ENCODE measurements around the gene SH3GL3.

Gene SH3GL3

GRCh38 chr15:83476708-83477107 lies 29.6 kb downstream of the SH3GL3 start:
- no peak overlapping the region for H3K4me3 Mint-ChIP-seq
- H3K36me3 Mint-ChIP-seq (ENCODE audit: low read depth) = no peaks in the 10 kb centered on the region
- H3K27me3 Mint-ChIP-seq = peaks cover 11% of the 10 kb centered on the region
- no peak overlapping the region for H3K27ac Mint-ChIP-seq
- no peaks in the 10 kb centered on the region for H3K4me1 Mint-ChIP-seq (ENCODE audit: low read depth)
- H3K9me3 Mint-ChIP-seq = peaks cover 4% of the 10 kb centered on the region

DNA sequence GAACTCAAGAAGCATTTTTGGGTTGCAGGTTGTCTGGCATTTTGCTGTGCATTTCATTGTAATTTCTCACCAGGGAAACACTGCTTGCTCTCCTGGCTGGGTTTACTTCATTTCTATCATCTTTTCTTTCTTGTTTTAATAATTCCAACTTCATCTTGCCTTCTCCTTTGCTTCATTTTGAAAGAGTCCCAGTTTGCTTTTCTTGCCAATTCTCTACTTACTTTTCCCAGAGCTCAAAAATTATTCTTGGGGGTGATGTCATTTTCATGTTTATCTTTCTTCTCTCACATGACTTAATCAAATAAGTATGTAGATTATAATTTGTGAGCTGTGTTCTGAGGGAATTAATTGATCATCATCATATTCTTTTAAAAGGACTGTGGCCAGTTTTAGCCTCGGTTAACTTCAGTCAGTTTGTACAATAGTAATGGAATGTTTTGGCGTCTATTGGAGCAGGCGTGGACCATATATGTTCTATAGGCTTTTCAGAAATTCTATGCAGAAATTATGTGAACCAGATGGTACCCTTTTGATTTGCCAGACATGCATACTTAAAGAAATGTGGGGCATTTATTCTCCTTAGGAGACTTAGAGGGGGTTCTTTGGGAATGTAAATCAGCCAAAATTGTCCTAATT lies 30.1 kb downstream of the SH3GL3 start:
- peaks cover 4% of the 10 kb centered on the region for H3K9me3 Mint-ChIP-seq
- no peak overlapping the region for H3K4me3 Mint-ChIP-seq
- peaks cover 8% of the 10 kb centered on the region for H3K27me3 Mint-ChIP-seq
- no peak overlapping the region for H3K27ac Mint-ChIP-seq
- no peaks in the 10 kb centered on the region for H3K4me1 Mint-ChIP-seq (ENCODE audit: low read depth)
- H3K36me3 Mint-ChIP-seq (ENCODE audit: low read depth) = no peaks in the 10 kb centered on the region

DNA sequence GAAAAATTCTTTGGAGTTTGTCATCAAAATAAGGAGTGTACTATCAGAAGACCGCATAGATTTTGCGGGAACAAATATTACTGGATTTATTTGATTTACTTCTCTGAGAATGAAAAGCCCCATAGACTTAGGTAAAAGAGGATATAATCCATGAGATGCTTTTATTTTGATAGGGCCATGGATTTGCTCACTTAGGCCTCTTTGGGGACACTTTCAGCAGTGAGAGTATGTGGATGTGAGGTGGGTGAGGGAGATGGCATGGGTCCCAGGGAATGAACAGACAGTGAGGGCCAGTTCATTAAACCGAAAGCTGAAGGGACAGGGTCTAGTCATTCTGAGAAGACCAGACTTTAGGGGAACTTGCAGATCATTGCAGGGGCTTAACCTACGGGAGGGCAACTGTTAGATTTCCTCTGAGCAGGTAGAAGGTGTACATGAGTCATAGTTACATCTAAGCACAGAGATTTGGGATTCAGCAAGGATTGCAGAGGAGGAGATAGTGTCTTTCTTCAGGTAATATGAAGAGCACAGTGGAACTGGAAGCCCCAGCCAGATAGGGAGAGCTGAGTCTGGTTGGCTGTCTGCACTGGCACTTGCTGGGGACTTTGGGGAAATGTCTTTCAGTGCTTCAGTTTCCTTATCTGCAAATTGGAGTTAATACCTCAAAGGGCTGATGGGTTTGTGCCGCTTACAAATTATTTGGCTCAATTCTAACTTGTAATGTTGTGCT lies 30.8 kb downstream of the SH3GL3 start:
- no peak overlapping the region for H3K4me3 Mint-ChIP-seq
- no peaks in the 10 kb centered on the region for H3K4me1 Mint-ChIP-seq (ENCODE audit: low read depth)
- no peak overlapping the region for H3K27ac Mint-ChIP-seq
- no peaks in the 10 kb centered on the region for H3K9me3 Mint-ChIP-seq
- H3K36me3 Mint-ChIP-seq (ENCODE audit: low read depth) = no peaks in the 10 kb centered on the region
- H3K27me3 Mint-ChIP-seq = peaks cover 4% of the 10 kb centered on the region

- peaks cover 6% of the 10 kb centered on the region for H3K9me3 Mint-ChIP-seq
- no peaks in the 10 kb centered on the region for H3K36me3 Mint-ChIP-seq (ENCODE audit: low read depth)
- H3K27ac Mint-ChIP-seq = no peak overlapping the region
- H3K27me3 Mint-ChIP-seq = no peaks in the 10 kb centered on the region
- no peak overlapping the region for H3K4me3 Mint-ChIP-seq
- no peaks in the 10 kb centered on the region for H3K4me1 Mint-ChIP-seq (ENCODE audit: low read depth)
Observed at GRCh38 chr15:83483612-83484011, 36.5 kb downstream of the SH3GL3 start.

DNA sequence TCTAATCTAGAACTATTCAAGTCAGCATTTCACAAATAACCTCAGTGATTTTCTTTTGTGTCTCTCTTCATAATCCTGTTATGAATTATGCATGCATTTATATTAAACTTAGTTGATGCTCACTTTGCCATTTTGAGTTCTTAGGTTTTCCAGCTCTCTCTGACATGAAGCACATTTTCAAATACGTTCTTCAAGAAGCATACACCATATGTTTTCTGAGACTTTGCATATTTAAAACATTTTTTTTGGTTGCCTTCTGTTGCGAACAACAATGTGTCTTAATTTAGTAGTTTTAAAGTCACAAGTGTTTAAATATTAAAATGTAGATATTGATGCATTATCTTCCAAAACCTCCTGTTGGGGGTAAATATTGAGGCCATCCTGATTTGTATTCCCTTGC lies 37.5 kb downstream of the SH3GL3 start:
- H3K27me3 Mint-ChIP-seq = no peaks in the 10 kb centered on the region
- H3K36me3 Mint-ChIP-seq (ENCODE audit: low read depth) = no peaks in the 10 kb centered on the region
- H3K4me3 Mint-ChIP-seq = no peak overlapping the region
- H3K4me1 Mint-ChIP-seq (ENCODE audit: low read depth) = no peaks in the 10 kb centered on the region
- peaks cover 6% of the 10 kb centered on the region for H3K9me3 Mint-ChIP-seq
- H3K27ac Mint-ChIP-seq = no peak overlapping the region

DNA sequence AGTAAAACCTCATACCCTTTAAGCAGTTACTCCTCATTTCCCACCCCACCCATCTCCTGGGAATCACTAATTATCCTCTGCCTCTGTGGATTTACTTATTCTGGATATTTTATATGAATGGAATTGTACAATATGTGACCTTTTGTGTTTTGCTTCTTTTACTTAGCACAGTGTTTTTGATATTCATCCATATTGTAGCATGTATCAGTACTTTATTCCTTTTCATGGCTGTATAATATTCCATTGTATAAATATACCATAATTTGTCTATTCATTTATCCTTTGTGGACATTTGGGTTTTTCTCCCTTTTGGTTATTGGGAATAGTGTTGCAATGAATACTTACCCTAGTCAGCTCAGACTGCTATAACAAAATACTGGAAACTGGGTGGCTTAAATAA lies 39.2 kb downstream of the SH3GL3 start:
- Mint-ChIP-seq H3K4me1 (ENCODE audit: low read depth) (no peaks in the 10 kb centered on the region), H3K27me3 (no peaks in the 10 kb centered on the region), H3K9me3 (peaks cover 6% of the 10 kb centered on the region), H3K36me3 (ENCODE audit: low read depth) (no peaks in the 10 kb centered on the region), H3K4me3 (no peak overlapping the region), H3K27ac (no peak overlapping the region)

- no peaks in the 10 kb centered on the region for H3K36me3 Mint-ChIP-seq (ENCODE audit: low read depth)
- H3K9me3 Mint-ChIP-seq = peaks cover 6% of the 10 kb centered on the region
- no peaks in the 10 kb centered on the region for H3K27me3 Mint-ChIP-seq
- no peak overlapping the region for H3K27ac Mint-ChIP-seq
- H3K4me3 Mint-ChIP-seq = no peak overlapping the region
- no peaks in the 10 kb centered on the region for H3K4me1 Mint-ChIP-seq (ENCODE audit: low read depth)
Observed at GRCh38 chr15:83487519-83487918, 40.4 kb downstream of the SH3GL3 start.

GRCh38 chr15:83489690-83490089 lies 42.5 kb downstream of the SH3GL3 start:
- Mint-ChIP-seq H3K4me1 (ENCODE audit: low read depth) (no peaks in the 10 kb centered on the region), H3K9me3 (peaks cover 6% of the 10 kb centered on the region), H3K4me3 (no peak overlapping the region), H3K36me3 (ENCODE audit: low read depth) (no peaks in the 10 kb centered on the region), H3K27ac (no peak overlapping the region), H3K27me3 (no peaks in the 10 kb centered on the region)

DNA sequence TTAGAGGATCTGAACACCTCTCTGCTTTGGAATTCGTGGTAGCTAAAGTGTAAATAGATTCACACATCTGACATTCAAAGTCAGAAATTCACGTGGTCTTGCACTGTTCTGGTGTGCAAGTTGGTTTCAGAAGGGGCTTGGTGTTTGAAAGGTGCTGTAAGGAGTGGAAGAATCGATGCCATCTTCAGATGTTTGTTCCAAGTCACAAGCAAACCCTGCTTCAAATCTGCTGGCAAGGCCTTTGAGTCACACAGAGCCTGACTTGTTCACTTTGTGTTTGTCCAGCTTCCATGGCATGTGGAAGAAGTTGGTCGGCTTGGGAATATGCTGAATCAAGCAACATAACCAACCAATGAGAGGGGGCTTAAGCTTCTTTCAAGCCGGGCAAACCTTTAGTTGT lies 44.3 kb downstream of the SH3GL3 start:
- Mint-ChIP-seq H3K27ac (no peak overlapping the region), H3K4me3 (no peak overlapping the region), H3K9me3 (peaks cover 6% of the 10 kb centered on the region), H3K36me3 (ENCODE audit: low read depth) (no peaks in the 10 kb centered on the region), H3K27me3 (no peaks in the 10 kb centered on the region), H3K4me1 (ENCODE audit: low read depth) (no peaks in the 10 kb centered on the region)

DNA sequence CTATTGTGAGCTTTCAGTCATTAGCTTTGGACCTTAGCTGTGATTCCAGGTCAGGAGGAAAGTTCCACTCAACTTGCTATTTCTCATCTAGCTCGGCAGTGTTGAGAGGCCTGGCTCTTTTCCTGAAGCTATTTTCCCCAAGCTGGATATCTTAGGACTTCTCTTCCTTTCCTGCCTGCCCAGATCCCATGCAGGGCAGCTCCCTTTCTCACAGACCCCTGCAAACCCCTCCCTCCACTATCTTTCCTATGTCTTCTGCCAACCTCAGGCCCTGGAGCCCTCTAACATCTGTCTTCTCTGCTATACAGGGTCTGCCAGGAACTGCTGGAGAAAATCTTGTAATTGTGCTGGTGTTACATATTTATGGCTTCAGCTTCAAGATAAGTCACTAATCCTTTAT lies 49.6 kb downstream of the SH3GL3 start:
- H3K4me3 Mint-ChIP-seq = no peak overlapping the region
- H3K27ac Mint-ChIP-seq = no peak overlapping the region
- no peaks in the 10 kb centered on the region for H3K27me3 Mint-ChIP-seq
- peaks cover 18% of the 10 kb centered on the region for H3K9me3 Mint-ChIP-seq
- no peaks in the 10 kb centered on the region for H3K4me1 Mint-ChIP-seq (ENCODE audit: low read depth)
- H3K36me3 Mint-ChIP-seq (ENCODE audit: low read depth) = no peaks in the 10 kb centered on the region

GRCh38 chr15:83498374-83498773 lies 51.2 kb downstream of the SH3GL3 start:
- Mint-ChIP-seq H3K4me3 (no peak overlapping the region), H3K4me1 (ENCODE audit: low read depth) (no peaks in the 10 kb centered on the region), H3K36me3 (ENCODE audit: low read depth) (no peaks in the 10 kb centered on the region), H3K27ac (no peak overlapping the region), H3K27me3 (no peaks in the 10 kb centered on the region), H3K9me3 (peaks cover 18% of the 10 kb centered on the region)

GRCh38 chr15:83498801-83499200 lies 51.7 kb downstream of the SH3GL3 start:
- Mint-ChIP-seq H3K36me3 (ENCODE audit: low read depth) (no peaks in the 10 kb centered on the region), H3K9me3 (peaks cover 18% of the 10 kb centered on the region), H3K4me3 (no peak overlapping the region), H3K27ac (no peak overlapping the region), H3K4me1 (ENCODE audit: low read depth) (no peaks in the 10 kb centered on the region), H3K27me3 (no peaks in the 10 kb centered on the region)

- no peaks in the 10 kb centered on the region for H3K4me1 Mint-ChIP-seq (ENCODE audit: low read depth)
- H3K4me3 Mint-ChIP-seq = no peak overlapping the region
- no peaks in the 10 kb centered on the region for H3K36me3 Mint-ChIP-seq (ENCODE audit: low read depth)
- H3K27me3 Mint-ChIP-seq = no peaks in the 10 kb centered on the region
- H3K27ac Mint-ChIP-seq = no peak overlapping the region
- peaks cover 18% of the 10 kb centered on the region for H3K9me3 Mint-ChIP-seq
Observed at GRCh38 chr15:83499476-83499875, 52.3 kb downstream of the SH3GL3 start.

- Mint-ChIP-seq H3K27ac (no peak overlapping the region), H3K4me3 (no peak overlapping the region), H3K4me1 (ENCODE audit: low read depth) (no peaks in the 10 kb centered on the region), H3K9me3 (peaks cover 7% of the 10 kb centered on the region), H3K36me3 (ENCODE audit: low read depth) (no peaks in the 10 kb centered on the region), H3K27me3 (no peaks in the 10 kb centered on the region)
Observed at GRCh38 chr15:83503595-83504364, 56.6 kb downstream of the SH3GL3 start.

GRCh38 chr15:83504365-83504764 lies 57.2 kb downstream of the SH3GL3 start:
- no peaks in the 10 kb centered on the region for H3K27me3 Mint-ChIP-seq
- no peak overlapping the region for H3K4me3 Mint-ChIP-seq
- no peaks in the 10 kb centered on the region for H3K4me1 Mint-ChIP-seq (ENCODE audit: low read depth)
- no peak overlapping the region for H3K27ac Mint-ChIP-seq
- no peaks in the 10 kb centered on the region for H3K36me3 Mint-ChIP-seq (ENCODE audit: low read depth)
- peaks cover 5% of the 10 kb centered on the region for H3K9me3 Mint-ChIP-seq
